Trophoblast cell (in vitro differentiated cells and primary cell): ENCODE measurements around the gene PARD3B.

ENCODE experiments used
- DNase-seq, 2 donors: peaks; one replicate each; pipeline ENCODE4 v3.0.0-alpha.2; 2016
- H2AFZ ChIP-seq: 2 replicates; pipeline ENCODE4 v1.6.1; 2013; ENCODE audit warnings: low read length, moderate library complexity, mild to moderate bottlenecking; ENCODE audit not compliant: insufficient read depth, poor library complexity
- H2AK5ac ChIP-seq: 2 replicates; pipeline ENCODE4 v1.6.1; 2013; ENCODE audit warnings: mild to moderate bottlenecking, low read length
- H2BK120ac ChIP-seq: 2 replicates; pipeline ENCODE4 v1.6.1; 2013; ENCODE audit warnings: low read length, mild to moderate bottlenecking, moderate library complexity; ENCODE audit not compliant: insufficient read depth, poor library complexity
- H2BK12ac ChIP-seq: 2 replicates; pipeline ENCODE4 v1.6.1; 2013; ENCODE audit warnings: mild to moderate bottlenecking, low read length, moderate library complexity
- H2BK5ac ChIP-seq: 2 replicates; pipeline ENCODE4 v1.6.1; 2013; ENCODE audit warnings: low read length, low read depth, moderate library complexity, mild to moderate bottlenecking; ENCODE audit not compliant: poor library complexity
- H3K14ac ChIP-seq: 2 replicates; pipeline ENCODE4 v1.6.1; 2013; ENCODE audit warnings: mild to moderate bottlenecking, low read length
- H3K18ac ChIP-seq: 2 replicates; pipeline ENCODE4 v1.6.1; 2013; ENCODE audit warnings: mild to moderate bottlenecking, low read length
- H3K23ac ChIP-seq: 2 replicates; pipeline ENCODE4 v1.6.1; 2013; ENCODE audit warnings: low read length
- H3K27ac ChIP-seq: 2 replicates; pipeline ENCODE4 v1.5.1; 2013; ENCODE audit warnings: low read depth, mild to moderate bottlenecking, inconsistent platforms, low read length, moderate library complexity
- H3K27me3 ChIP-seq: 2 replicates; pipeline ENCODE4 v1.6.1; 2013; ENCODE audit warnings: inconsistent platforms, mild to moderate bottlenecking, low read length, moderate library complexity; ENCODE audit not compliant: insufficient read depth
- H3K36me3 ChIP-seq, 2 experiments: 1 replicate in 1 of 2; 2 replicates in 1 of 2; pipeline ENCODE4 v1.6.1; 2013; ENCODE audit warnings: low read length in 2 of 2, mild to moderate bottlenecking in 2 of 2, moderate library complexity in 1 of 2; ENCODE audit not compliant: insufficient read depth in 2 of 2, control insufficient read depth in 1 of 2
- H3K4ac ChIP-seq: 2 replicates; pipeline ENCODE4 v1.6.1; 2013; ENCODE audit warnings: low read depth, mild to moderate bottlenecking, low read length, moderate library complexity
- H3K4me1 ChIP-seq, 2 experiments: 1 replicate in 1 of 2; 2 replicates in 1 of 2; pipeline ENCODE4 v1.6.1; 2013; ENCODE audit warnings: low read length in 2 of 2, mild to moderate bottlenecking in 2 of 2, moderate library complexity in 1 of 2; ENCODE audit not compliant: insufficient read depth in 2 of 2, control insufficient read depth in 1 of 2
- H3K4me2 ChIP-seq: 2 replicates; pipeline ENCODE4 v1.6.1; 2013; ENCODE audit warnings: inconsistent platforms, mild to moderate bottlenecking, low read length, moderate library complexity
- H3K4me3 ChIP-seq: 2 replicates; pipeline ENCODE4 v1.5.1; 2013; ENCODE audit warnings: mild to moderate bottlenecking, low read depth, low read length, inconsistent platforms
- H3K79me1 ChIP-seq: one replicate; pipeline ENCODE4 v1.6.1; 2013; ENCODE audit warnings: low read length
- H3K79me2 ChIP-seq: 2 replicates; pipeline ENCODE4 v1.6.1; 2013; ENCODE audit warnings: low read length, mild to moderate bottlenecking; ENCODE audit not compliant: control insufficient read depth, insufficient read depth, poor library complexity
- H3K9ac ChIP-seq: 2 replicates; pipeline ENCODE4 v1.6.1; 2013; ENCODE audit warnings: mild to moderate bottlenecking, low read length
- H3K9me3 ChIP-seq: 2 replicates; pipeline ENCODE4 v1.6.1; 2013; ENCODE audit warnings: low read depth, mild to moderate bottlenecking, control low read depth, inconsistent platforms, low read length; ENCODE audit not compliant: insufficient read depth
- H4K12ac ChIP-seq: 2 replicates; pipeline ENCODE4 v1.6.1; 2013; ENCODE audit warnings: low read depth, mild to moderate bottlenecking, low read length, moderate library complexity
- H4K8ac ChIP-seq: 2 replicates; pipeline ENCODE4 v1.6.1; 2013; ENCODE audit warnings: low read depth, mild to moderate bottlenecking, low read length, moderate library complexity
- H4K91ac ChIP-seq: one replicate; pipeline ENCODE4 v1.6.1; 2013; ENCODE audit warnings: low read depth, mild to moderate bottlenecking, low read length, moderate library complexity
- WGBS: extraction: QIAGEN DNeasy Blood & Tissue Kit; methylation state at CpG from one replicate; pipeline ENCODE4 v1.1.7; 2013; ENCODE audit warnings: missing lambda C conversion rate; ENCODE audit not compliant: insufficient read length, insufficient coverage; ENCODE audit errors: extremely low coverage; 5-methylcytosine and 5-hydroxymethylcytosine counted together

The PARD3B gene

GRCh38 chr2:204891739-204892138 is 346.5 kb downstream of the PARD3B start:
- Histone ChIP-seq H3K9ac (no peak overlapping the region), H3K18ac (no peak overlapping the region), H3K4me1 (peaks cover 4 to 9% of the 10 kb centered on the region in 2 experiments), H3K23ac (no peak overlapping the region), H2AK5ac (no peak overlapping the region), H3K27me3 (no peaks in the 10 kb centered on the region), H2AFZ (no peak overlapping the region), H3K4me3 (no peak overlapping the region), H3K36me3 (no peaks in the 10 kb centered on the region), H4K91ac (no peak overlapping the region), H2BK120ac (no peak overlapping the region), H3K27ac (no peak overlapping the region), H3K14ac (no peak overlapping the region), H4K12ac (no peak overlapping the region), H3K4me2 (no peak overlapping the region), H2BK5ac (no peak overlapping the region), H3K9me3 (peaks cover 1% of the 10 kb centered on the region), H3K79me1 (peaks cover 8% of the 10 kb centered on the region), H4K8ac (no peak overlapping the region), H3K4ac (no peak overlapping the region), H2BK12ac (no peak overlapping the region), H3K79me2 (no peaks in the 10 kb centered on the region)
- DNase-seq: no peak
- WGBS: no CpG with 5 or more reads among the region's 2 CpGs

- Histone ChIP-seq H3K14ac (no peak overlapping the region), H4K12ac (no peak overlapping the region), H2AK5ac (no peak overlapping the region), H4K91ac (no peak overlapping the region), H2BK12ac (no peak overlapping the region), H3K18ac (no peak overlapping the region), H3K9me3 (peaks cover 1% of the 10 kb centered on the region), H3K27me3 (no peaks in the 10 kb centered on the region), H2BK120ac (no peak overlapping the region), H4K8ac (no peak overlapping the region), H3K79me2 (no peaks in the 10 kb centered on the region), H3K79me1 (peaks cover 7% of the 10 kb centered on the region), H3K27ac (no peak overlapping the region), H3K36me3 (no peaks in the 10 kb centered on the region), H3K4ac (no peak overlapping the region), H3K4me2 (no peak overlapping the region), H2AFZ (no peak overlapping the region), H3K23ac (no peak overlapping the region), H3K4me3 (no peak overlapping the region), H2BK5ac (no peak overlapping the region), H3K4me1 (peaks cover 3 to 7% of the 10 kb centered on the region in 2 experiments), H3K9ac (no peak overlapping the region)
- DNase-seq: no peak
- WGBS: no CpG with 5 or more reads among the region's 1 CpG
Observed at GRCh38 chr2:204892506-204893255, 347.4 kb downstream of the PARD3B start.

GRCh38 chr2:204896146-204896545 is 350.9 kb downstream of the PARD3B start:
- no peak for DNase-seq
- no peak overlapping the region for H3K18ac ChIP-seq
- no peak overlapping the region for H2AK5ac ChIP-seq
- H3K27ac ChIP-seq: no peak overlapping the region
- no peak overlapping the region for H3K23ac ChIP-seq
- H3K4me2 ChIP-seq: no peak overlapping the region
- no peak overlapping the region for H3K14ac ChIP-seq
- H3K9me3 ChIP-seq: peaks cover 1% of the 10 kb centered on the region
- no peaks in the 10 kb centered on the region for H3K79me2 ChIP-seq
- no CpG with 5 or more reads among the region's 4 CpGs for WGBS
- peaks cover 4% of the 10 kb centered on the region for H3K79me1 ChIP-seq
- H2BK120ac ChIP-seq: no peak overlapping the region
- H4K91ac ChIP-seq: no peak overlapping the region
- no peak overlapping the region for H2BK5ac ChIP-seq
- H2AFZ ChIP-seq: no peak overlapping the region
- H3K36me3 ChIP-seq: no peaks in the 10 kb centered on the region
- H3K9ac ChIP-seq: no peak overlapping the region
- H4K12ac ChIP-seq: no peak overlapping the region
- H3K27me3 ChIP-seq: no peaks in the 10 kb centered on the region
- H4K8ac ChIP-seq: no peak overlapping the region
- H3K4me3 ChIP-seq: no peak overlapping the region
- peaks cover 3 to 4% of the 10 kb centered on the region in 2 experiments for H3K4me1 ChIP-seq
- no peak overlapping the region for H3K4ac ChIP-seq
- no peak overlapping the region for H2BK12ac ChIP-seq

- no peak overlapping the region for H3K4ac ChIP-seq
- no peak overlapping the region for H3K4me2 ChIP-seq
- no peaks in the 10 kb centered on the region for H3K36me3 ChIP-seq
- H3K23ac ChIP-seq: no peak overlapping the region
- H2AK5ac ChIP-seq: no peak overlapping the region
- peaks cover 3 to 7% of the 10 kb centered on the region in 2 experiments for H3K4me1 ChIP-seq
- H2AFZ ChIP-seq: no peak overlapping the region
- no peaks in the 10 kb centered on the region for H3K79me2 ChIP-seq
- H3K4me3 ChIP-seq: no peak overlapping the region
- no peak overlapping the region for H2BK120ac ChIP-seq
- peaks cover 8% of the 10 kb centered on the region for H3K79me1 ChIP-seq
- no peak overlapping the region for H3K27ac ChIP-seq
- H3K27me3 ChIP-seq: no peaks in the 10 kb centered on the region
- H3K9ac ChIP-seq: no peak overlapping the region
- H3K18ac ChIP-seq: no peak overlapping the region
- no CpG with 5 or more reads among the region's 1 CpG for WGBS
- no peak overlapping the region for H4K91ac ChIP-seq
- no peak overlapping the region for H4K8ac ChIP-seq
- H4K12ac ChIP-seq: no peak overlapping the region
- no peaks in the 10 kb centered on the region for H3K9me3 ChIP-seq
- no peak for DNase-seq
- no peak overlapping the region for H2BK5ac ChIP-seq
- H3K14ac ChIP-seq: no peak overlapping the region
- H2BK12ac ChIP-seq: no peak overlapping the region
Observed at GRCh38 chr2:204897561-204897960, 352.3 kb downstream of the PARD3B start.
